A204.1 (cell line): ENCODE results near the gene TPCN2.
A peak's percentile ranks its signal among the peaks of the same experiment; 100 is the strongest.
"Not testable (repeated sequence)": the region's sequence is repeated elsewhere in the genome, so short reads cannot be mapped to it uniquely, and the experiment has no call there.

Experiments used
- FAIRE-seq: peaks from 2 replicates; lab custom pipeline; 2012; peaks lifted over from hg19 to GRCh38; lab: Jason Lieb, UNC

Gene TPCN2

DNA sequence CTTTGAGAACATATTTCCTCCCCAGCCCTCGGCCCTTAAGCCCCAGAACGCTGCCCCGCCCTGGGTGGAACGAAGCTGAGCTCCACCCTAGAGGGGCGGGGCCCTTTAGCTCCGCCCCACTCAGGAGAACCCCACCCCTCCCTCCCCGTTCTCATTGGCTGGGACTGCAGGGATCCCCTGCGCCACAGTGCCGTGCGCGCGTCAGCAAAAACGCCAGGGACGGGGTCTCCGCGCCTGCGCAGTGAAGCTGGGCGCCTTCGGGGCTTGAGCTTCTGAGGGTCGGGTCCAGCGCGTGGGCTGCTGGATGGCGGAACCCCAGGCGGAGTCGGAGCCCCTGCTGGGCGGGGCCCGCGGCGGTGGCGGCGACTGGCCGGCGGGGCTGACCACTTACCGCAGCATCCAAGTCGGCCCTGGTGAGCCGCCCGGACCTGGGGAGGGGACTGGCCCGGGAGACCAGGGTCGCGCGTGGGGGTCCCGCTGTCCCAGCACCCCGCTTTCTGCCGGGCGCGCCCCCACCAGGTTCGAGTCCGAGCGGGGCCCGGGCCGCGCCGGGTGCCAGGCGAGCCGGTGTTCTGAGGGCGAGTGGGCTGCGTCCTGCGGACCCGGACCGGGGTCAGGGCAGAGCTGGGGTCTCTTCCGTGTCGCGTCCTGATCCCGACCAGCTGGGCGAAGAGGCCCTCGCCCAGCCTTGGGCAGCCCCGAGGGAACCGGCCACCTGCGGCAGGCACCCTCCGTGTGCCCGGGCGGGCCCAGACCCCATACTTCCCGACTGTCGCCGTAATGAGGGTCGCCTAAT, at the start of gene TPCN2:
Gene TPCN2, plus strand, starts transcription at position 239 of the 796 bp plus-strand sequence. Its CDS starts 66 bp downstream, at position 305.
- FAIRE-seq, result peak; percentile 29

DNA sequence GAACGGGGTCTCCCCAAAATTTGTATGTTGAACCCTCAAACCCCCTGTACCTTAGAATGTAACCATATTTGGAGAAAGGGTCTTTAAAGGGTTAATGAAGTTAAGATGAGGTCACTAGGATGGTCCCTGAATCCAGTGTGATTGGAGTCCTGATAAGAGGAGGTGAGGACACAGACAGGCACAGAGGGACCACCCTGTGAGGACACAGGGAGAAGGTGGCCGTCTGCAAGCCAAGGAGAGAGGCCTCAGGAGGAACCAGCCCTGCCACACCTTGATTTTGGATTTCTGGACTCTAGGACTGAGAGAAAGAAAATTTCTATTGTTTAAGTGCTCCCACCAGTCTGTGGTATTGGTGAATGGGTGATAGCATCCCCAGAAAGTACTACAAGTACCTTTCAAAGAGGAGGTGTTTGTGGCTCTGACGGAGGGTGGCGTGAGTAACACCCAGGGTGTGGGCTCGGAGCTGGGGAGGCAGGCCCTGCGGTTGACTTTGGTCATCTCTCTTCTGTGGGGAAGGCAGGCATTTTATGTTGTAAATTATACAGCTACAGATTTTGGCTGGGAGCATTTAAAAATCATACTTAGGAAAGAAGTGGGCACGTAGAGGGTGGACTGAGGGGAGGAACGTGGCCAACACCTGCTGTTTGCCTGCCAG, 49.5 kb upstream of the TPCN2 start:
- no peak for FAIRE-seq

DNA sequence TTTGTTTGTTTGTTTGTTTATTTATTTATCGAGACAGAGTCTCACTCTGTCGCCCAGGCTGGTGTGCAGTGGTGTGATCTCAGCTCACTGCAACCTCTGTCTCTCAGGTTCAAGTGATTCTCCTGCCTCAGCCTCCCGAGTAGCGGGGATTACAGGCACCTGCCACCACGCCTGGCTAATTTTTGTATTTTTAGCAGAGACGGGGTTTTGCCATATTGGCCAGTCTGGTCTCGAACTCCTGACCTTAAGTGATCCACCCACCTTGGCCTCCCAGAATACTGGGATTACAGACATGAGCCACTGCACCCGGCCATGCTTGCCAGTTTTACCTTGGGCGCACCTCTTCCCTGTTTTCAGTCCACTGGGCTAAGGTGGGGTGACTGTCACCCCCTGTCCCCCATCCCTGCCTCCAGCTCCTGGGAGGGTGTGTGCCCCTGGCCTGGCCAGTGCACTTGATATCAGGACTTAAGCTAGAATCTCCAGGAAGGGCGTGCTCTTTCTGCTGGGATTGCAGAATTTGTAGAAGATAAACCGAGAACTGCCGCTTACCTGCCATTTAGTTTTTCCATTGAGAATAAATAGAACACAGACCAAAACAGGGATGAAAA, 48.9 kb upstream of the TPCN2 start:
- not testable (repeated sequence) for FAIRE-seq

DNA sequence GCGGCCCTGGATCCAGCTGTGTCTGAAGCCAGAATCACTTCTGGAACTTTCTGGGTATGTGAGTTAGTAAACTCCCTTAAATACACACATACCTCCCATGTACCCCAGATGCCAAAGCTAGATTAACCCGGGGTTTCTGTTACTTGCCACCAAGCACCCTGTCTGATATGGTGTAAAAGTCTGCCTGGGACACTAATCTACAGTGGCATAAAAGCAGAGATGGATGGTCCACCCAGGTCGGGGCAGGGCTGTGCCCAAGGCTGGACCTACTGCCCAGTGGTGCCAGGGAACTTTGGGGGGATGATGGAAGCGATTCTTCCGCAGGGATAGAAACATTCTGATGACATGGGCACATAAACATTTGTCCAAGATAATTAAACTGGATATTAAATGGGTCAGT, 48.3 kb upstream of the TPCN2 start:
- no peak for FAIRE-seq

DNA sequence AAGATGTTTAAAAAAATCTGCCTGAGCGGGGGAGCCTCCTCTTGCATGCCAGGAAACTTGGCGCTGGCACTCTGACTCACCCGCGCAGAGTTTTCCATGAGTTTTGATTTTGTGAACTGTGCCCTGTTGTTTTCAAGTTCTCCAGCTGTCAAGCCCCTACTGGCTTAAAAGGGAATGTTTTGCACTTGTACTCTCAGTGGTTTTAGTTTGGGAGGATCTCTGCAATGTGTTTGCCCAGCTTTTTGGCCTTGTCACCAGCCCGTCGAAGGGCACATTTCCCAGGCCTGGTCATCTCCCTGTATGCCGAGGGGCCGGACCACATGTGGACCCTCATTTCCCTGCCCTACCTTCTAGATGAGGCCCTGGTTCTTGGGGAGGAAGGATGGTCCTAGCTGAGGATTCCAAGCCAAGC, 47.9 kb upstream of the TPCN2 start:
- FAIRE-seq, result no peak

DNA sequence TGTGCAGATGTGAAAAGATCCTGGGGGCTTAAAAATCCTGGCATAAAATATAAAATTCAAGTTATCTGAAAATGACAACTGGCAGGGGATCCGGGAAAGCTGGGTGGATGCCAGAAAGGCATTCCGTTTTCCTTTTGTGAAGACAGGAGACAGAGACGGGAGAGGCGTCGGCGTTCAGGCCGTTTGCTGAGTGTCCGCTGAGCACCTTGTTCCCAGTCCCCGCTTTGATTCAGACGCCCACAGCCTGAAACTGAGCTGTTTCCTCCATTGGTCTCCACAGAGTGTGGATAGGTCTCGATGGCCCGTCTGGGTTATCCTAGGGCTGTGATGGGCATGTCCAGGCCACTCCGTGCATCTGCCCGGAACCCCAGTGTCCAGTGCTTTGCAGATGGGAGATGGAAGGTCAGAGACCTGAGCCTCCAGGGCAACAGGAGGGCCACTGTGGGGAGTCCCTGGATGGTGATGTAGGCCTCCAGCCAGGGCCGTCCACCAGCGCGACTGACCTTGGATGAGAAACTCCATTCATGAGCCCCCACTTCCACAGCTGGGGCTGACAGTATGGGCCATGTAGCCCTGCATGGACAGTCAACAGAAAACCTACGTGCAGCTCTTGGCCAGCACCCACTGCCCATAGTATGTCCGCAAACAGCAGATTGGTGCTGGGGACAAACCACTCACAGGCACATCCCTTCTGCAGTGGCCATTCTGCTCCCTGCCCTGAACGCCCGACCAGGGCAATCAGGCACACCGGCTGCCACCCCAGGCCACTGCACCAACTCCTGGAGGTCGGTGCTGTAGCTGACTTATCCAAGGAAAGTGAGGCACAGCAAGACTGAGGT, 47.3 kb upstream of the TPCN2 start:
- FAIRE-seq, result no peak

DNA sequence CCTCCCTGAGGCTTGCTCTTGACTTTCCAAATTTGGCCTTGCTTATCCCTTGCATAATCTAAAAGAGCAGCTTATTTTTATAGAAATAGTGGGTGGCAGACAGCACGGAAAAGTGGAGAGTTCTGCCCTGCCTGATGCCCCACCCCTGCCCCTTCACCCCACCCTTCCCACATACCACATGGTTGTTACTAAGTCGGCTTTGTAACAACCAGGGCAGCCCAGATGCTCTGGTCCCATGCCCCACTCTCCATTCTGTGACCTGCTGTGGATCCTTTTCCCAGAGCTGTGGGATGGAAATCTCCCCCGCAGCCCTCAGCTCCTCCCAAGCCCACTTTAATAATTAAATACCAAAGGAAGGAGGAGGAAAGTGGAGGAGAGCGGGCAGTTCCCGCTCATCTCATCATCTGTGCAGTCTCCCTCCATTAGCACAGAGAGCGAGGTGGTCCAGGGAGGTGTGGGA, 46.6 kb upstream of the TPCN2 start:
- no peak for FAIRE-seq

DNA sequence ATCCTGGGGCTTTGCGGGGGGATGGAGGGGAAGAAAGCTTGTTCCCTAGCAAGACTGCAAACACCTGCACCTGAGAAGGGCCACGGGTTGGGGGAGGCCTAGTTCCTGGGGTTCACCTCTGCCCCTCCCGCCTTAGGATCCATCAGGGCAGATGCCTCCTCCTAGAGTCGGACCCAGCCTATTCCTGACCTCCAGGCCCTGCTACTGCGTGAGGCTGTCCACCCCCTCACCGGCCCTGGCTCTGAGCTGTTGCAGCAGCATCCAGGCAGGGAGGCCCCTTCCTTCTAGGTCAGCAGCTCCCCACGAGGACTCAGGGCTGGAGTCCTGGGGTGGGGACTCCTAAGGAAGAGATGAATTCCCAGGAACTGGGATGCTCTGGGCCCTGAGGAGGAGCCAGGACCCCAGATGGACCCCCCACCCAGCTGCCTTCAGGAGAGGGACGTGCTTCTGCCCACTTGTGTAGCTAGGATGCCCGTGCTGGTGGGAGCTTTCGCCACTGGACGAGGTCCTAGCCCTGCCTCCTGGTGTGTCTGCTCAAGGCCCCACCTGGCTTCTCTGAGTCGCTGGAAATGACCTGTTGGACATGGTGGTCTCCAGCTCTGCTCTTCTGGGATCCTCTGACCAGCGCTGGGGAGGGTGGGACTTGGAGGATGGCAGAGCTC, 46.0 kb upstream of the TPCN2 start:
- no peak for FAIRE-seq

DNA sequence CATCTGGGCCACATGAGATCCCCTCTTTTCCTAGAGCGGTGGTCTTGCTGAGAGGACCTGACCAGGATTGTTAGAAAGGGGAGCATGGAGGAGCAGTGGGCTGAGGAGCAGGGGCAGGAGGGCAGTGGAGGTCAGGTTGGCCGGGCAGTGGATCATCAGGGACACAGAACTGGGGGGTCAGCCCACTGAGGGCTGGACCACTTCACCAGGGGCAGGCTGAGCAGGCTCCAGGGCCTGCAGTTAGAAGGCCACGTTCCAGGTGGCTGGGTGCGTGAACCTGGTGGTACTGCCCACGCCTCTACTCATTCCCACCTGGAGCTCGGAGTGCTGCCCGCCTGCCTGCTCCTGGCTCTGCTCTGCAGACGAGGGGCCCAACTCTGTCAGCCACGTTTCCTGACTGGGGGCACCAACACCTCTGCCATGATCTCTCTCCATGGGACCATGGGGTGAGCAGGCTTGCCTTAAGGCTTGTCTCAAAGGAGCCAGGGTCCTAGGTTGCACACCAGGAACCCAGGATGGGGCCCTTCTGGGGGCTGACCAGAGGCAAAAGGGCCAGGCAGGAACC, 45.3 kb upstream of the TPCN2 start:
- no peak for FAIRE-seq

DNA sequence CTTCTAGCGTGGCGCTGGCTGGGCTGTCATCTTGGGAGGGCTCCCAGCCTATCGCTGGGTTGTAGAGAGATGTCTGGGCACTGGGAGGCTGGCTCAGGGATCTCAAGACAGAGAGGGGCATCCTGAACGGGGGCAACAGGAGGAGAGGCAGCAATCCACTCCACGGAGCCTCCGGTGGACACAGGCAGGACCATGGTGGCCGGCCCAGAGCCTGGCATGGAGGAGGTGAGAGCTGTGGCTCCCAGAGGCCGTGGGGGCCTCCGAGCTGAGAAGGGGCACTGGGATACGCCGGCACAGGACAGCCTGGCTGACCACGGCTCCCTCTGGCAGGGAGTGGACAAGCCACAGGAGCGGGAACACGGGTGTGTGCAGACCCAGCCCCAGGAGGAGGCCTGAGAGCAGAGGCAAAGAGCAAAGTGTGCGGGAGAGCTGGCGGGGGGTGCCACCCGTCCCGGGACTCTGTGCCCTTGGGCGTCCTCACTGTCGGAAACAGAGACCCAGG, 44.8 kb upstream of the TPCN2 start:
- FAIRE-seq, result no peak

DNA sequence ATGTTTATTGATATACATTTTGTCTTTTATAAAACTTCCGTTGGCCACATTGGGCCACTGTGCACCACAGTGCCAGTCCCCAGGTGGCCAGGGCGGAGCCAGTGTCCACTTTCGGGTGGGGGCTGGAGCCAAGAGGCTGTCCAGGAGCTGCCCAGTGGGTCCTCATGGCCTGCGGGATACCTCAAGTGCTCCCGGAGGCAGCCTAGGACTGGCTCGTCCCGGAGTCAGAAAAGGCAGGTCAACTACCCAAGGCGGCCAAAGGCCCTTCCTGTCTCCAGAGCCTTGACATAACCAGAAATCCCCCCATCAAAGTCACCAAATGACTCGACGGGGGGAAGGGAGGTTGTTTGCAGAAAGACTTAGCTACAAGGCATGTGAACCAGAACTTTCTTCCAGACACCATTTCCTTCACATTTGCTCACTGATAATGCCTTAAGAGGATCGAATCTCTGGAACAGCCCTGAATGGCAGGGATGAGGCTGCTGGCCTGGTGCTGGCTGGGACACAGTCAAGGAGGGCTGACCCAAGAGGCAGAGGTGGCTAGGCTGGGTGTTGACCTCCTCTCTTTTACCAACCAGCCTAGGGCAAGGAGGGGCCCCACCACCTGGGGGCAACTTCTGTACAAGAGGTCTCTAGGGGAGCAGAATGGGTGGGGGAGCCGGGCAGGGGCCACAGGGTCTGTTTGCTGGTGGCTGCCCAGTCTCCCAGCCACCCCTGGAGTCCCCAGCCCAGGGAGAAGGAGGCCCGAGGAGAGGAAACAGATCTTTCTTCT, 44.1 kb upstream of the TPCN2 start:
- FAIRE-seq, result no peak

DNA sequence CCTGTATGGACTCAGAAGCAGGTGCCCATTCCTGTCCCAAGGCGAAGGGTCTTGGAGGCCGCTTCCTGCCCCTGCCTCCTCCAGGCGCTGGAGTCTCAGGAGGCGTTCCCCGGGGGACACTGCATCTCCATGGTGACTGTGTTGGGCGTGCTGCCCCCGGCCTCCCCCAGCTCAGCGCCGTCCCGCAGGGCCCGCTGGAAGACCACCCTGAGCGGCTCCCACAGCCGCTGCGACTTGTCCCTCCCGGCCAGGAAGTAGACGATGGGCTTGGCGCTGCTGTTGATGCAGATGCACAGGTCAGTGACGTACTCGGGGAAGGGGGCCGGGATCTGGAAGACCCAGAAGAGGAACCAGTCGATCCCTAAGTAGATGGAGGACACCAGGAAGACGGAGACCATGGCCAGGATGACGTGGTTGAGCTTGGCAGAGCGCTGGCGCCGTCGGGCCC, 43.5 kb upstream of the TPCN2 start:
- no peak for FAIRE-seq

DNA sequence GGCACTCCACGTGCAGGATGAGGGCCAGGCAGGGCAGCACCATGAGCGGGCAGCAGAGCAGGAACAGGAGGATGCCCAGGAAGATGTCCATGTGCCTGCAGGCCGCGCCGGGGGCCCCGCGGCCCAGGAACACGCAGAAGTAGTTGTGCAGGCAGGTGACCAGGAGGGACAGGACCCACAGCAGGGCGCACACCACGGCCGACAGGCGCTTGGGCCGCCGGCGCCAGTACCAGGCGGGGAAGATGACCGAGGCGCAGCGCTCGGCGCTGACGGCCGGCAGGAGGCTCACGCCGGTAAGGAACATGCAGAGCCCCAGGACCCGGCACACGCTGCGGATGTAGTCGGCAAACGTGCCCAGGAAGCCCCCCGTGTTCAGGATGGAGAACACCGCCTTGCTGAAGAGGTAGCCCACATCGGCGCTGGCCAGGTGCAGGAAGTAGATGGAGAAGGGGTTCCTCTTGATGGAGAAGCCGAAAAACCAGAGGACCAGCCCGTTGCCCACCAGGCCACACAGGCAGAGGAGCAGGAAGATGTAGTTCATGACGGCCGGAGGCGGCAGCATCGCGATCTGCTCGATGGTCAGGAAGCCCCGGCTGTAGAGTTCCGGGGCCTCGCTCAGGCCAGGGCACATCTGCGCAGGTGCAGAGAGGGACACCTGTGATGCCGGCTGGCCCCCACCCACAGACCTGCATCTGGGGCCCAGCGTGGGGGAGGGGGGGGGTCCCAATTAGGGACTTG, 42.9 kb upstream of the TPCN2 start:
- no peak for FAIRE-seq

DNA sequence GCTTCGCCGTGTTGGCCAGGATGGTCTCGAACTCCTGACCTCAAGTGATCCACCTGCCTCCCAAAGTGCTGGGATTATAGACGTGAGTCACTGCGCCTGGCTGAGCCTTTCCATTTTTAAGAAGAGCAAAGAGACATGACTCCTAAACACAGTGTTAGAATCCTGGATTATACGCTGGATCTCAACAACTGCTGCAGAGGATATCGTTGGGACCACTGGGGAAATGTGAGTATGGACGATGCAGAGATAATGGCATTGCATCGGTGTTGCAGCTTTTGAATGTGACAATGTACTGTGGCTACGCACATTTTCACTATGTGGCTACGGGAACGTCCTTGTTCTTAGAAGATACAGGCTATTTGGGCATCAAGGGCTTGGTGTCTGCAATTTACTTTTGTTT, 41.9 kb upstream of the TPCN2 start:
- FAIRE-seq, result no peak

DNA sequence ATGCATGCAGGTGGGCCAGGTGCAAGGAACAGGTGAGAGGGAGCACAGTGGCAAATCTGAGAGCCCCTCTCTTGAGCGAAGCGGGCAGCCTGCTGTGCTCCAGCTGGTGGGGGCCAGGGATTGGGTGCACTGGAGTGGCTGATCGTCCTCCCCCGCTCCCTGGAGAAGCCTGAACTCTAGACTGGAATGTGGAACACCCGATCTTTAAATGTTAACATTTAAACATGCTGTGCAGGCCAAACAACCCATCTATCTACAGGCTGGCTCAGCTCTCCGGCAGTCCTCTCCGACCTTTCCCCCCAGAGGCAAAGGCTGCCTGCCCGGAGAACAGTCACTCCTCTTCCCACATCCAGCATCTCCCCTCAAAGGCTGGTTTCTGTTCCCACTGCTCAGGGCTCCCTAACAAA, 40.8 kb upstream of the TPCN2 start:
- no peak for FAIRE-seq

DNA sequence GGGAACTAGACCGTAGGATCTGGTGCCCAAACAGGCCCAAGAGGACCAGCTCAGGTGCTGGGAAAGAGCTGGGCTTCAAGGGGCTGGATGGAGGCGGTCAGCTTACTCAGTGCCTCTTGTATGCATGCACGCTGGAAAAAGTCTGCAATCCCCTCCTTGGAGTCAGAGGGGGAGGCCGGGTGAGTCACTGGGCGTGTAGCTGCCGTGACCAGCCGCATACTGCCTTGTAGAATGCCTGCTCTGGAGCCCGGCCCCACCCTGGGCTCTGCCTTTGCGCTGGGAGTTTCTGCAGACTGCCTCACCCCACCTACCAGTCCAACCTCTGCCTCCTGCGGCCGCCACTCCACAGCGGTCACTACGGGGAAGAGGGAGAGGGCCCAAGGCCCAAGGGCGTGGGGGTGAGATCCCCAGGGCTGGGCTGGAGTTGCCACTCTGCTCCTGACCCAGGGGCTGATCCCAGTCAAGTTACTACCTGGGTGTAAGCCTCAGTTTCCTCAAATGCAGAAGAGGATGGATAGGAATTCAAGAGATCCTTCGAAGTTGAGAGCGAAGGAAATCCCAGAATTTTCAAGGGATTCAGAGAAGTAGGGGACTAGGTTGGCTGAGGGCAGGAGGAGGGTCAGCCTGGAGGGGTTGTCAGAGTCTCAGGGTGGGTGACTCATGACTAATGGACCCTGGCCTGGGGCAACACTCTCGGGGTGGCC, 39.8 kb upstream of the TPCN2 start:
- FAIRE-seq, result no peak

DNA sequence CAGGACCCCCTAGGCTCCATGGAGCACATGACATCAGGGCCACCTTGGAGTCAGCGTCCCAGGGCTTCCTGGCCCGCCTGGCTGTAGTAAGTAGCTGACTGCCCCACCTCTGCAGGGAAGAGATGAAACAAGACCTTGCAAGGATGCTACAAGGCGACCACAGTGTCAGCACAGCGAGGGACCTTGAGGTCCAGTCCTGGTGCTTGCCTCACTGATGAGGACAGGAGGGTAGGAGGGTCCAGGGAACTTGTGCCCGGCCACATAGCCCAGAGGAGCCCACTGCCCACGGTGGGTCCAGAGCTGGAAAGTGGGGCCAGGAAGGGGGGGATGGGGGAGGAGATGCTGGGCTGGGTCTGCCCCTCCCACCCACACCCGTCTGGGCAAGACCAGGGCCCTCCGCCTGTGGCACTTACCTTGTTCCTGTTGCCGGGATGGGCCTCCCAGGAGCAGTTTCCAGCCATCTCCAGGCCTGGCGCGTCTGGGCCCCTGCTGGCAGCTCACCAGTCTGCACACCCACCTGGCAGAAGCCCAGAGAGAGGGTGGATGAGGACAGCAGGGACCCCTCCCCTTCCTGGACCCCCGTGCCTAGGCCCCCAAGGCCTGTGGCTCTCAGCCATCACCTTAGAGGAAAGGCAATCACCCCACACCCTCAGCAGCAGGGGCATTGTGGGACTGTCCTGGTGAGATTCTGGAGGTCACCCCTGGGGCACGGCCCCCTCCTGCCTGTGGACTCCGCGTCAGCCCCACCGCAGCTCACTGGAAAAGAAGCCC, 39.1 kb upstream of the TPCN2 start:
- no peak for FAIRE-seq

DNA sequence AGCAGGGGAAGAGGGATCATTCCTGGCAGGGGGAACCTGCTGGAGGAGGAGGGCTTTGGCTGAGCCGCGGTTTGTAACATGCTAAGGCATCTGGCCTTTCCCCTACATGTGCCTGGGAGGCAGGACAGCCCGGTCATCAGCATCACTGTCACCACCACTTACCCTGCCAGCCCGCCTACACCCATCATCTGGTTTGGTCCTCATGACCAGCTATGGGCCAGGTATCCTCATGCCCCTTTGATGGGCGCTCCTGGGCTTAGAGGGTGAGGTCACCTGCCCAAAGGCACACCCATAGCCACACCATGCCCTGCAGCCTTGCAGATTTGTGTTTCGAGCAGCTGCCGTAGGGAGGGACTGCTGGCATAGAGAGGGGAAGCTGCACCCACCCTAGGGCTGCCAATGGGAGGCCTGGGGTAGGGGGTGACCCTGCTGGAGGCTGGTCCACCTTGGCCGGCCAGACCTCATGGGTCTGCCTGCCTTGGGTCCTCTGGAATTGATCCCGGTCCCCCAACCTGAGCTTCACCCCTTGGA, 38.3 kb upstream of the TPCN2 start:
- FAIRE-seq, result no peak
